ENCODE measurements around the gene CHST9.

GRCh38 chr18:26940744-26941398 is 244.2 kb downstream of the CHST9 start:
- TF ChIP-seq, protein P1, sequence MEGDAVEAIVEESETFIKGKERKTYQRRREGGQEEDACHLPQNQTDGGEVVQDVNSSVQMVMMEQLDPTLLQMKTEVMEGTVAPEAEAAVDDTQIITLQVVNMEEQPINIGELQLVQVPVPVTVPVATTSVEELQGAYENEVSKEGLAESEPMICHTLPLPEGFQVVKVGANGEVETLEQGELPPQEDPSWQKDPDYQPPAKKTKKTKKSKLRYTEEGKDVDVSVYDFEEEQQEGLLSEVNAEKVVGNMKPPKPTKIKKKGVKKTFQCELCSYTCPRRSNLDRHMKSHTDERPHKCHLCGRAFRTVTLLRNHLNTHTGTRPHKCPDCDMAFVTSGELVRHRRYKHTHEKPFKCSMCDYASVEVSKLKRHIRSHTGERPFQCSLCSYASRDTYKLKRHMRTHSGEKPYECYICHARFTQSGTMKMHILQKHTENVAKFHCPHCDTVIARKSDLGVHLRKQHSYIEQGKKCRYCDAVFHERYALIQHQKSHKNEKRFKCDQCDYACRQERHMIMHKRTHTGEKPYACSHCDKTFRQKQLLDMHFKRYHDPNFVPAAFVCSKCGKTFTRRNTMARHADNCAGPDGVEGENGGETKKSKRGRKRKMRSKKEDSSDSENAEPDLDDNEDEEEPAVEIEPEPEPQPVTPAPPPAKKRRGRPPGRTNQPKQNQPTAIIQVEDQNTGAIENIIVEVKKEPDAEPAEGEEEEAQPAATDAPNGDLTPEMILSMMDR (IDR thresholded peaks at IDR 0.05) = no peak
- TF ChIP-seq REST (IDR thresholded peaks at IDR 0.05) = no peak
- TF ChIP-seq ZFP36 (IDR thresholded peaks at IDR 0.05; ENCODE audit: borderline replicate concordance, partially characterized antibody) = no peak
- TF ChIP-seq, protein P2, sequence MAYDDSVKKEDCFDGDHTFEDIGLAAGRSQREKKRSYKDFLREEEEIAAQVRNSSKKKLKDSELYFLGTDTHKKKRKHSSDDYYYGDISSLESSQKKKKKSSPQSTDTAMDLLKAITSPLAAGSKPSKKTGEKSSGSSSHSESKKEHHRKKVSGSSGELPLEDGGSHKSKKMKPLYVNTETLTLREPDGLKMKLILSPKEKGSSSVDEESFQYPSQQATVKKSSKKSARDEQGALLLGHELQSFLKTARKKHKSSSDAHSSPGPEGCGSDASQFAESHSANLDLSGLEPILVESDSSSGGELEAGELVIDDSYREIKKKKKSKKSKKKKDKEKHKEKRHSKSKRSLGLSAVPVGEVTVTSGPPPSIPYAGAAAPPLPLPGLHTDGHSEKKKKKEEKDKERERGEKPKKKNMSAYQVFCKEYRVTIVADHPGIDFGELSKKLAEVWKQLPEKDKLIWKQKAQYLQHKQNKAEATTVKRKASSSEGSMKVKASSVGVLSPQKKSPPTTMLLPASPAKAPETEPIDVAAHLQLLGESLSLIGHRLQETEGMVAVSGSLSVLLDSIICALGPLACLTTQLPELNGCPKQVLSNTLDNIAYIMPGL (CRISPR knock-in tag; IDR thresholded peaks at IDR 0.05; ENCODE audit: borderline replicate concordance) = no peak
- TF ChIP-seq JUN (IDR thresholded peaks at IDR 0.05) = no peak
- no peak for TF ChIP-seq HDAC2 (IDR thresholded peaks at IDR 0.05)
- TF ChIP-seq RCOR1 (IDR thresholded peaks at IDR 0.05; ENCODE audit: low read depth, low read length) = no peak
- TF ChIP-seq MAZ (IDR thresholded peaks at IDR 0.05; ENCODE audit: borderline replicate concordance, low read depth, low read length) = no peak
- TF ChIP-seq RNF2 (IDR thresholded peaks at IDR 0.05; ENCODE audit: borderline replicate concordance, low read depth) = no peak
- TF ChIP-seq EP300 (IDR thresholded peaks at IDR 0.05) = no peak
- no peak for TF ChIP-seq POLR2A (IDR thresholded peaks at IDR 0.05; ENCODE audit: low read length)
- TF ChIP-seq RAD21 (conservative IDR thresholded peaks at IDR 0.05 in 1 of 2, IDR thresholded peaks at IDR 0.05 in 1 of 2) = no peak
- TF ChIP-seq SMC3 (IDR thresholded peaks at IDR 0.05) = no peak
- no peak for TF ChIP-seq CEBPB (IDR thresholded peaks at IDR 0.05)

Measured in A549 (cell line).